H7 (cell line): ENCODE data around the gene NIP7. TPM values are rescaled to one million over a fixed set of nuclear protein-coding genes. Genes with fewer than 3 reads are reported as not detected.

Experiments used
- DNase-seq: peaks from one replicate; pipeline ENCODE4 v3.0.0; 2012
- H3K27me3 ChIP-seq: 2 replicates; pipeline ENCODE4 v1.6.0; 2011; ENCODE audit warnings: mild to moderate bottlenecking, low read length; ENCODE audit not compliant: control insufficient read depth, insufficient read depth
- H3K36me3 ChIP-seq: replicated peaks from 2 replicates; pipeline ENCODE4 v1.5.1; 2011; ENCODE audit warnings: low read length; ENCODE audit not compliant: control insufficient read depth, insufficient read depth
- H3K4me3 ChIP-seq: 2 replicates; pipeline ENCODE4 v1.5.1; 2011; ENCODE audit warnings: low read depth, mild to moderate bottlenecking, control low read depth, low read length, moderate library complexity; ENCODE audit not compliant: insufficient read depth
- total RNA-seq: library from RNA; depleted of rRNA; stranded (reverse); fragments of >200 nt; shearing (Covaris generic); gene quantifications from 2 replicates; pipeline ENCODE4 v1.2.3, GENCODE V29; 2014; rRNA removed

Gene NIP7
- total RNA-seq, 1 experiment from 2014 or later = 31.0 TPM

GRCh38 chr16:69376393-69377059 is 37.0 kb downstream of the NIP7 start:
- no peak for DNase-seq
- H3K36me3 ChIP-seq = peaks cover 11% of the 10 kb centered on the region

GRCh38 chr16:69378036-69378435 is 38.5 kb downstream of the NIP7 start:
- no peaks in the 10 kb centered on the region for H3K27me3 ChIP-seq
- no peak for DNase-seq
- H3K36me3 ChIP-seq = peaks cover 19% of the 10 kb centered on the region
- H3K4me3 ChIP-seq = no peak overlapping the region

More at GRCh38 chr16:69376393-69377059, 37.0 kb downstream of the NIP7 start:
- Histone ChIP-seq H3K4me3 (no peak overlapping the region), H3K27me3 (no peaks in the 10 kb centered on the region)

- Histone ChIP-seq H3K4me3 (no peak overlapping the region), H3K27me3 (no peaks in the 10 kb centered on the region), H3K36me3 (peaks cover 21% of the 10 kb centered on the region)
- no peak for DNase-seq
These were observed 39.2 kb downstream of the NIP7 start for GRCh38 chr16:69378760-69379159.

- DNase-seq = no peak
- Histone ChIP-seq H3K27me3 (no peaks in the 10 kb centered on the region), H3K36me3 (peaks cover 24% of the 10 kb centered on the region), H3K4me3 (no peak overlapping the region)
These were observed 41.7 kb downstream of the NIP7 start for GRCh38 chr16:69381231-69381630.

GRCh38 chr16:69382421-69382820 is 42.8 kb downstream of the NIP7 start:
- no peak for DNase-seq
- Histone ChIP-seq H3K4me3 (no peak overlapping the region), H3K27me3 (no peaks in the 10 kb centered on the region), H3K36me3 (peaks cover 24% of the 10 kb centered on the region)

- Histone ChIP-seq H3K36me3 (peaks cover 14% of the 10 kb centered on the region), H3K4me3 (peak overlapping the region; percentile 48), H3K27me3 (no peaks in the 10 kb centered on the region)
- DNase-seq = no peak
These were observed 45.4 kb downstream of the NIP7 start for GRCh38 chr16:69384974-69385373.

- no peak for DNase-seq
- Histone ChIP-seq H3K27me3 (no peaks in the 10 kb centered on the region), H3K36me3 (peaks cover 14% of the 10 kb centered on the region), H3K4me3 (no peak overlapping the region)
These were observed 47.0 kb downstream of the NIP7 start for GRCh38 chr16:69386596-69386995.

Other genes starting within 250 kb of the NIP7 start
- 6.0 and 16.3 TPM in 2 replicates for gene HAS3, start 234.1 kb upstream of the NIP7 start, total RNA-seq
- gene CHTF8, start 207.2 kb upstream of the NIP7 start, total RNA-seq = 98.1 and 113 TPM in 2 replicates
- gene UTP4, start 207.1 kb upstream of the NIP7 start, total RNA-seq = 20.0 and 27.7 TPM in 2 replicates
- 7.9 and 13.1 TPM in 2 replicates for gene SNTB2, start 152.6 kb upstream of the NIP7 start, total RNA-seq
- gene VPS4A, start 28.4 kb upstream of the NIP7 start, total RNA-seq = 28.2 and 33.2 TPM in 2 replicates
- 23.9 and 25.3 TPM in 2 replicates for gene PDF, start 9.2 kb upstream of the NIP7 start, total RNA-seq
- gene COG8, start 208 bp upstream of the NIP7 start, total RNA-seq = 63.1 and 71.0 TPM in 2 replicates
- 0.52 TPM in 1 of 2 replicates, not detected in the other for gene TMED6, start 12.0 kb downstream of the NIP7 start, total RNA-seq
- 15.6 and 16.2 TPM in 2 replicates for gene TERF2, start 46.2 kb downstream of the NIP7 start, total RNA-seq
- 78.4 and 103 TPM in 2 replicates for gene CYB5B, start 84.8 kb downstream of the NIP7 start, total RNA-seq
- 7.0 and 10.9 TPM in 2 replicates for gene NFAT5, start 226.2 kb downstream of the NIP7 start, total RNA-seq